Breast epithelium (tissue), 3 donors: ENCODE measurements around the gene IGIP.

Experiments used
- CTCF ChIP-seq, 3 donors: fragments of 450-650 bp; IDR thresholded peaks; one replicate each; pipeline ENCODE4 v1.5.1; 2016 to 2017; ENCODE audit warnings: antibody characterized with exemption in 3 of 3, mild to moderate bottlenecking in 3 of 3, moderate library complexity in 3 of 3
- POLR2A ChIP-seq: fragments of 450-650 bp; IDR thresholded peaks from one replicate; pipeline ENCODE4 v1.6.1; 2016; ENCODE audit warnings: antibody characterized with exemption, mild to moderate bottlenecking, moderate library complexity
- POLR2AphosphoS5 ChIP-seq, 3 donors: sonication (generic); formaldehyde crosslinking; IDR thresholded peaks; one replicate each; pipeline ENCODE4 v1.6.1; 2017; ENCODE audit warnings: antibody characterized with exemption in 3 of 3

GRCh38 chr5:140172483-140172882 lies 46.7 kb downstream of the IGIP start:
- TF ChIP-seq CTCF (IDR thresholded peaks at IDR 0.05) (no peak), POLR2A (no peak), POLR2AphosphoS5 (IDR thresholded peaks at IDR 0.05) (no peak)
